Measurements from ENCODE around the gene TPP1. TPM values are rescaled to one million over a fixed set of nuclear protein-coding genes. Genes with fewer than 3 reads are reported as not detected.

TPP1 gene
- total and polyA plus RNA-seq, 2 experiments from 2014 or later: 68.4 to 185 TPM

DNA sequence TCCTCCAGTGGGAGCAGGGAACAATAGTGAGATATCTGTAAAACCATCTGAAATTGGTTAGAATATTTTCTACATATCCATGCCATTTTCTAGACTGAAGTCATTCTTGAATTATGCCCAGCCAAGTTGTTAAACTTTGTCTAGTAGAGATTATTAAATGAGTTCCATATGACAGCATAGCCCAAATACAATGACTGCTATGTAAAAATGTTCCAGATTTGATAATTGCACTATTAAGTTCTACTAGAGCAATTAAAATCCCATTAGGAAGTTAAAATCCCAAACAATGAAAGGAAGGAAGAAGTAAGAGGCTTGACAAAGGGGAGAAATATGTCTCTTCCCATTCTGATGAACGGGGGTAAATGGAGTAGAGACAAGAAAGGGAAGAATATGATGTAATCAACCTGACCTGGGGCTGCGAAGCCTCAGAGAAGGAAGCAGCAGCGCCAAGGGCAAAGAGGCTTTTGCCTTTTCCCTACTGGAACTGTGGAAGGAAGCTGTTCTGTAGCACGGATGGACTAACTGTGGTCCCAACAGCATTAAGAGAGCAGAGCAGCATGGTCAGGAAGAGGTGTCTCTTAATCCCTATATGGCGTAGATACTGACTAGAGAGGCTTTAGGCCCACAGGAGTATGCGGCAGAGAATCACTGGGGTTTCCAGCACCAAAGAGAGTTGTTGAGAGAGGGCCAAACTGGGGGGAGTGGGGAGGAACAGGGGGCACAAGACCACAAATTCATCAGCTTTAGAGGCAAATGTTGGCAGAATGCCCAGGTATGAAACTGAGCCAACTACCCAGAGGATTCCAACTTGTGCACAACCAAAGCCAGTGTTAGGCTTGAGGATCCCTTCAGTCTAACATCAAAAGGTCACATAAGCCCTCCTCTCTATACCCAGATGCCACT is 42.5 kb downstream of the TPP1 start:
- peak overlapping the region; percentile 47 for H3K4me2 ChIP-seq
- no peak for TF ChIP-seq EZH2 (IDR thresholded peaks at IDR 0.05; ENCODE audit: borderline replicate concordance)
- no peak for TF ChIP-seq EZH2phosphoT487 (IDR thresholded peaks at IDR 0.05; ENCODE audit: low read depth, severe bottlenecking, unreplicated experiment)
- TF ChIP-seq, protein P1, sequence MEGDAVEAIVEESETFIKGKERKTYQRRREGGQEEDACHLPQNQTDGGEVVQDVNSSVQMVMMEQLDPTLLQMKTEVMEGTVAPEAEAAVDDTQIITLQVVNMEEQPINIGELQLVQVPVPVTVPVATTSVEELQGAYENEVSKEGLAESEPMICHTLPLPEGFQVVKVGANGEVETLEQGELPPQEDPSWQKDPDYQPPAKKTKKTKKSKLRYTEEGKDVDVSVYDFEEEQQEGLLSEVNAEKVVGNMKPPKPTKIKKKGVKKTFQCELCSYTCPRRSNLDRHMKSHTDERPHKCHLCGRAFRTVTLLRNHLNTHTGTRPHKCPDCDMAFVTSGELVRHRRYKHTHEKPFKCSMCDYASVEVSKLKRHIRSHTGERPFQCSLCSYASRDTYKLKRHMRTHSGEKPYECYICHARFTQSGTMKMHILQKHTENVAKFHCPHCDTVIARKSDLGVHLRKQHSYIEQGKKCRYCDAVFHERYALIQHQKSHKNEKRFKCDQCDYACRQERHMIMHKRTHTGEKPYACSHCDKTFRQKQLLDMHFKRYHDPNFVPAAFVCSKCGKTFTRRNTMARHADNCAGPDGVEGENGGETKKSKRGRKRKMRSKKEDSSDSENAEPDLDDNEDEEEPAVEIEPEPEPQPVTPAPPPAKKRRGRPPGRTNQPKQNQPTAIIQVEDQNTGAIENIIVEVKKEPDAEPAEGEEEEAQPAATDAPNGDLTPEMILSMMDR (IDR thresholded peaks at IDR 0.05; ENCODE audit: poor library complexity): no peak

GRCh38 chr11:6574816-6575715 is 44.2 kb downstream of the TPP1 start:
- Histone ChIP-seq H2AFZ (no peak overlapping the region), H3K4me3 (no peak overlapping the region), H3K79me2 (no peaks in the 10 kb centered on the region), H3K36me3 (replicated peaks; ENCODE audit: insufficient read depth, low read depth) (no peaks in the 10 kb centered on the region), H3K9me2 (replicated peaks; ENCODE audit: insufficient read depth) (no peaks in the 10 kb centered on the region), H3K27me3 (no peaks in the 10 kb centered on the region), H4K20me1 (ENCODE audit: insufficient read depth, poor library complexity, severe bottlenecking) (no peaks in the 10 kb centered on the region), H3K27ac (peak overlapping the region; percentile 91), H3K4me2 (no peak overlapping the region), H3K4me1 (ENCODE audit: insufficient read depth) (peaks cover 3% of the 10 kb centered on the region), H3K9me3 (ENCODE audit: low read depth) (no peaks in the 10 kb centered on the region)
- no peak for DNase-seq (ENCODE audit: low spot score)
- no peak for TF ChIP-seq EZH2 (IDR thresholded peaks at IDR 0.05; ENCODE audit: borderline replicate concordance)
- no peak for TF ChIP-seq EZH2phosphoT487 (IDR thresholded peaks at IDR 0.05; ENCODE audit: low read depth, severe bottlenecking, unreplicated experiment)
- TF ChIP-seq, protein P1 (IDR thresholded peaks at IDR 0.05; ENCODE audit: poor library complexity): no peak
- WGBS (ENCODE audit: low lambda C conversion rate, missing lambda C conversion rate): 81% methylated on average over 6 of the region's 6 CpGs

More for the DNA sequence above, 42.5 kb downstream of the TPP1 start:
- Histone ChIP-seq H4K20me1 (ENCODE audit: insufficient read depth, poor library complexity, severe bottlenecking) (no peaks in the 10 kb centered on the region), H3K27me3 (no peaks in the 10 kb centered on the region), H3K9me3 (ENCODE audit: low read depth) (no peaks in the 10 kb centered on the region), H3K4me3 (no peak overlapping the region), H3K79me2 (no peaks in the 10 kb centered on the region), H3K27ac (peak overlapping the region; percentile 91), H3K4me1 (ENCODE audit: insufficient read depth) (peaks cover 3% of the 10 kb centered on the region), H3K9me2 (replicated peaks; ENCODE audit: insufficient read depth) (no peaks in the 10 kb centered on the region), H2AFZ (no peak overlapping the region), H3K36me3 (replicated peaks; ENCODE audit: insufficient read depth, low read depth) (no peaks in the 10 kb centered on the region)
- 47% methylated on average over 6 of the region's 6 CpGs for WGBS (ENCODE audit: low lambda C conversion rate, missing lambda C conversion rate)
- DNase-seq (ENCODE audit: low spot score): peak; percentile 58

- Histone ChIP-seq H3K9me3 (ENCODE audit: low read depth) (no peaks in the 10 kb centered on the region), H3K27me3 (no peaks in the 10 kb centered on the region), H3K27ac (no peak overlapping the region), H3K4me2 (no peak overlapping the region), H4K20me1 (ENCODE audit: insufficient read depth, poor library complexity, severe bottlenecking) (no peaks in the 10 kb centered on the region), H3K79me2 (no peaks in the 10 kb centered on the region), H3K4me1 (ENCODE audit: insufficient read depth) (peaks cover 6% of the 10 kb centered on the region), H2AFZ (no peak overlapping the region), H3K4me3 (no peak overlapping the region), H3K36me3 (replicated peaks; ENCODE audit: insufficient read depth, low read depth) (no peaks in the 10 kb centered on the region), H3K9me2 (replicated peaks; ENCODE audit: insufficient read depth) (no peaks in the 10 kb centered on the region)
- 85% methylated on average over 2 of the region's 2 CpGs for WGBS (ENCODE audit: low lambda C conversion rate, missing lambda C conversion rate)
- DNase-seq (ENCODE audit: low spot score): no peak
- TF ChIP-seq, protein P1 (IDR thresholded peaks at IDR 0.05; ENCODE audit: poor library complexity): no peak
- TF ChIP-seq EZH2 (IDR thresholded peaks at IDR 0.05; ENCODE audit: borderline replicate concordance) (no peak), EZH2phosphoT487 (IDR thresholded peaks at IDR 0.05; ENCODE audit: low read depth, severe bottlenecking, unreplicated experiment) (no peak)
Observed at GRCh38 chr11:6572215-6572614, 47.0 kb downstream of the TPP1 start.
